Bronchial epithelial cell (primary cell): ENCODE results near the gene FAM89B. TPM values are rescaled to one million over a fixed set of nuclear protein-coding genes. Genes with fewer than 3 reads are reported as not detected.
"Not testable (repeated sequence)": the region's sequence is repeated elsewhere in the genome, so short reads cannot be mapped to it uniquely, and the experiment has no call there.

Source experiments
- DNase-seq: peaks from one replicate; pipeline ENCODE4 v3.0.0-alpha.2; 2010; ENCODE audit warnings: low read depth
- FAIRE-seq: peaks from 2 replicates; lab custom pipeline; 2011; peaks lifted over from hg19 to GRCh38; lab: Jason Lieb, UNC
- H3K27me3 ChIP-seq: 2 replicates; pipeline ENCODE4 v1.5.1; 2011; ENCODE audit warnings: low read length; ENCODE audit not compliant: control insufficient read depth, insufficient read depth
- H3K36me3 ChIP-seq: 2 replicates; pipeline ENCODE4 v1.5.1; 2011; ENCODE audit warnings: low read length; ENCODE audit not compliant: control insufficient read depth, insufficient read depth
- H3K4me3 ChIP-seq: 2 replicates; pipeline ENCODE4 v1.5.1; 2011; ENCODE audit warnings: mild to moderate bottlenecking, low read depth, low read length, control low read depth
- total RNA-seq: library from RNA; depleted of rRNA; stranded (reverse); fragments of >200 nt; gene quantifications from 2 replicates; pipeline ENCODE4 v1.2.1, GENCODE V29; 2014
- TF ChIP-seq, protein P1 (sequence below): IDR thresholded peaks from 2 replicates; pipeline ENCODE4 v1.5.1; 2011; ENCODE audit warnings: mild to moderate bottlenecking, moderate library complexity, low read length, control low read depth, inconsistent platforms; ENCODE audit not compliant: insufficient read depth, severe bottlenecking

Gene FAM89B
- 10.6 and 10.8 TPM in 2 replicates for total RNA-seq

DNA sequence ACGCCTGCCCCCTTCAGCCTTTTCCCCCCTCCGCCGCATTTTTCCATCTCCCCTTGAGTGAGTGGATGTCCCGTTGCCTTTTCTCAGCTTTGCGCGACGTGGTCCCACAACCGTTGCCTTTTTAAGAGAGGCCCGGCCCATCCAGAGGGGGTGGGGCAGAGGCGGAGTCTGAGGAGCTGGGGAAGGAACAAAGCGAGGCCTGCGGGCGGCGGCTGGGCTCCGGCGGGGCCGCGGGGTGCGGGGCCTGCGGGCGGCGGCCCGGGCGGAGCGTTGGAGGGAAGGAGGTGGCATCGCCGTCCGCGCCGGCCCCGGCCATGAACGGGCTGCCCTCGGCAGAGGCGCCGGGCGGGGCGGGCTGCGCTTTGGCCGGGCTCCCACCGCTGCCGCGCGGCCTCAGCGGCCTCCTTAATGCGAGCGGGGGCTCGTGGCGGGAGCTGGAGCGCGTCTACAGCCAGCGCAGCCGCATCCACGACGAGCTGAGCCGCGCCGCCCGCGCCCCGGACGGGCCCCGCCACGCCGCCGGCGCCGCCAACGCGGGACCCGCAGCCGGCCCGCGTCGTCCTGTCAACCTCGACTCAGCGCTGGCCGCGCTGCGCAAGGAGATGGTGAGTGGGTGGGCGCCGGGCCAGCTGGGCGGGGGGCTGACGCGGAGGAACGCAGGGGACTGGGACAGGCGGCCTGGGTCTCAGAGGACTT, at the start of gene FAM89B:
TSS of gene FAM89B (plus strand) at position 183 of the 696 bp plus-strand sequence. CDS start at position 315, 132 bp downstream.
- DNase-seq (peak; percentile 60), FAIRE-seq (no peak)
- peaks cover 3% of the 10 kb centered on the region for H3K36me3 ChIP-seq
- H3K4me3 ChIP-seq, result peak within 1 kb of the TSS; percentile 93
- TF ChIP-seq, protein P1, sequence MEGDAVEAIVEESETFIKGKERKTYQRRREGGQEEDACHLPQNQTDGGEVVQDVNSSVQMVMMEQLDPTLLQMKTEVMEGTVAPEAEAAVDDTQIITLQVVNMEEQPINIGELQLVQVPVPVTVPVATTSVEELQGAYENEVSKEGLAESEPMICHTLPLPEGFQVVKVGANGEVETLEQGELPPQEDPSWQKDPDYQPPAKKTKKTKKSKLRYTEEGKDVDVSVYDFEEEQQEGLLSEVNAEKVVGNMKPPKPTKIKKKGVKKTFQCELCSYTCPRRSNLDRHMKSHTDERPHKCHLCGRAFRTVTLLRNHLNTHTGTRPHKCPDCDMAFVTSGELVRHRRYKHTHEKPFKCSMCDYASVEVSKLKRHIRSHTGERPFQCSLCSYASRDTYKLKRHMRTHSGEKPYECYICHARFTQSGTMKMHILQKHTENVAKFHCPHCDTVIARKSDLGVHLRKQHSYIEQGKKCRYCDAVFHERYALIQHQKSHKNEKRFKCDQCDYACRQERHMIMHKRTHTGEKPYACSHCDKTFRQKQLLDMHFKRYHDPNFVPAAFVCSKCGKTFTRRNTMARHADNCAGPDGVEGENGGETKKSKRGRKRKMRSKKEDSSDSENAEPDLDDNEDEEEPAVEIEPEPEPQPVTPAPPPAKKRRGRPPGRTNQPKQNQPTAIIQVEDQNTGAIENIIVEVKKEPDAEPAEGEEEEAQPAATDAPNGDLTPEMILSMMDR, result no peak
- no peaks in the 10 kb centered on the region for H3K27me3 ChIP-seq

GRCh38 chr11:65522718-65523630, 49.4 kb upstream of the FAM89B start:
- not testable (repeated sequence) for DNase-seq, H3K27me3 ChIP-seq, FAIRE-seq, H3K4me3 ChIP-seq
- peaks cover 11% of the 10 kb centered on the region for H3K36me3 ChIP-seq

DNA sequence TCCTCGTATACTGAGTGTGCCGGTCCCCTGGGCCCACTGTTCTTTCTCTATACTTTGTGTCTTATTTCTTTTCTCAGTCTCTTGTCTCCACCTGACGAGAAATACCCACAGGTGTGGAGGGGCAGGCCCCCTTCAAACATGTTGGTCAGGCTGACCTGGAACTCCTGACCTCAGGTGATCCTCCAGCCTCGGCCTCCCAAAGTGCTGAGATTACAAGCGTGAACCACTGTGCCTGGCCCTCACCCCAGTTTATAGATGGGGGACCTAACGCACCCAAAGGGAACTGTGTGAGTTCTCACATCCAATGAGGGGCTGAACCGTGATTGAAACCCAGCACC, 48.7 kb upstream of the FAM89B start:
- not testable (repeated sequence) for DNase-seq, H3K4me3 ChIP-seq, FAIRE-seq, H3K27me3 ChIP-seq
- peaks cover 11% of the 10 kb centered on the region for H3K36me3 ChIP-seq

- FAIRE-seq (no peak), DNase-seq (no peak)
- Histone ChIP-seq H3K4me3 (no peak overlapping the region), H3K27me3 (no peaks in the 10 kb centered on the region), H3K36me3 (peaks cover 14% of the 10 kb centered on the region)
- TF ChIP-seq, protein P1, result no peak
These were observed 48.2 kb upstream of the FAM89B start for GRCh38 chr11:65524014-65524740.

DNA sequence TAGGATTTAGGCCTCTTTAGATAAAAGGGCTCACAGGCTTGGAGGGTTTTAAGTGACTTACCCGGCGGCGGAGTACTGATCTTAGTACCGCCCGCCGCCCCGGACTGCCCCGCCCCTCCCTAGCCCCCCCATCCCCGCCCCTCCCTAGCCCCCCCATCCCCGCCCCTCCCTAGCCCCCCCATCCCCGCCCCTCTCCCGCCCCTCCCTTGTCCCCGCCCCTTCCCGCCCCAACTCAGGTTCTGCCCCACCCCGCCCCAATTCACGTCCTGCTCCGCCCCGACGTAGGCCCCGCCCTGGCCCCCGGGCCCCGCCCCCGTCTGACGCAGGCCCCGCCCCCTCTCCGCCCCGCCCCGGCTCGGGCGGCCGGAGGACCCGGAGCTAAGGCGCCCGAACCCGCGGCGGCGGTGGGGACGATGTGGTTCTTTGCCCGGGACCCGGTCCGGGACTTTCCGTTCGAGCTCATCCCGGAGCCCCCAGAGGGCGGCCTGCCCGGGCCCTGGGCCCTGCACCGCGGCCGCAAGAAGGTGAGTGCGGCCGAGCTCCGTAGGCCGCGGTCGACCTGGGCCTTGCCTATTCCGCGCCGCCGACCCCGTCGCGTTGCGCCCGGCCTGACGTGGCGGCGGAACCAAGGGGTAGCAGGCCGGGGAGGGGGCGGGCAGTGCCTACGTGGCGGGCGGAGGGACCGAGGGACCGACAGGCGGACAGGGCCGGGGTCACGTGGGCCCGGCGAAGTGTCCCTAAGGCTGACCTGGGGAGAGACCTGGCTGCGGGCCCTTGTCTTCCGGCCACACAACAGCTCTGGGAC, 47.4 kb upstream of the FAM89B start, which contains the start of gene SCYL1:
TSS of gene SCYL1 (plus strand) at position 343 of the 805 bp plus-strand sequence. CDS start at position 414, 71 bp downstream.
- Histone ChIP-seq H3K27me3 (no peaks in the 10 kb centered on the region), H3K36me3 (peaks cover 15% of the 10 kb centered on the region), H3K4me3 (peak within 1 kb of the TSS; percentile 95)
- DNase-seq (peak; percentile 27), FAIRE-seq (no peak)
- TF ChIP-seq, protein P1, result no peak
